Naive B cell (primary cell): ENCODE data around the gene MMP25. TPM values are rescaled to one million over a fixed set of nuclear protein-coding genes. Genes with fewer than 3 reads are reported as not detected.

Experiments
- ATAC-seq, 2 donors: fragments of 150-1000 bp; cut with Tn5 transposase; 2 replicates each; pipeline ENCODE4 v1.10.0; 2021; ENCODE audit warnings: low read depth in 2 of 2, mild to moderate bottlenecking in 2 of 2, moderate library complexity in 2 of 2
- DNase-seq: peaks from one replicate; pipeline ENCODE4 v3.0.0; 2022
- H3K27ac Mint-ChIP-seq, 6 donors: one replicate each; pipeline ENCODE4 v1.8.0; 2020 to 2022; ENCODE audit warnings: mild to moderate bottlenecking in 6 of 6, mixed read lengths in 6 of 6, moderate library complexity in 5 of 6, inconsistent platforms in 2 of 6
- H3K27me3 Mint-ChIP-seq, 3 donors: one replicate each; pipeline ENCODE4 v1.8.0; 2021 to 2022; ENCODE audit warnings: mixed read lengths in 3 of 3, mild to moderate bottlenecking in 1 of 3
- H3K36me3 Mint-ChIP-seq, 2 donors: one replicate each; pipeline ENCODE4 v1.8.0; 2020 to 2022; ENCODE audit warnings: mixed read lengths in 2 of 2, inconsistent platforms in 1 of 2, mild to moderate bottlenecking in 1 of 2
- H3K4me1 Mint-ChIP-seq, 3 donors: one replicate each; pipeline ENCODE4 v1.8.0; 2020 to 2022; ENCODE audit warnings: mixed read lengths in 3 of 3, inconsistent platforms in 1 of 3, mild to moderate bottlenecking in 1 of 3, moderate library complexity in 1 of 3
- H3K4me3 Mint-ChIP-seq, 8 donors: one replicate each; pipeline ENCODE4 v1.8.0; 2020 to 2022; ENCODE audit warnings: mild to moderate bottlenecking in 8 of 8, mixed read lengths in 8 of 8, moderate library complexity in 8 of 8, inconsistent platforms in 2 of 8
- H3K9me3 Mint-ChIP-seq, 7 donors: one replicate each; pipeline ENCODE4 v1.8.0; 2020 to 2022; ENCODE audit warnings: mixed read lengths in 7 of 7, mild to moderate bottlenecking in 5 of 7, inconsistent platforms in 2 of 7, moderate library complexity in 1 of 7
- polyA plus RNA-seq, 6 donors: library from polyadenylated mRNA; unstranded; fragments of 300-500 nt; fragmentation: Illumina TruSeq; gene quantifications; one replicate each; pipeline ENCODE4 v1.2.3, GENCODE V29; 2021; ENCODE audit warnings: low read depth in 6 of 6

The MMP25 gene
- polyA plus RNA-seq, 6 donors from 2014 or later: 0.29 to 0.55 TPM; not detected in 4

DNA sequence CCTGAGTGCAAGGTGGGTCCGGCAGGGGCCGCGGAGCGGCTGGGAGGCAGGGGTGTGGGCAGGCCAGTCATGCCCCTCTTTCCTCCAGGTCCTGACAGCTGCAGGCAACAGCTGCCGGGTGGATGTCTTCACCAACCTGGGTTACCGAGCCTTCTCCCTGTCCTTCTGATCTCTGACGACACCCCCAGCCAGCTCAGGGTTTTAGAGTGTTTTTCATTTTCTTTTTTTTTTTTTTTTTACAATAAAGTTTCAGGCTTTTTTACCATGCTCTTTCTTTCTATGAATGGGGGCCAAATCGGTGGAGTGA lies 18.9 kb upstream of the MMP25 start:
- Mint-ChIP-seq H3K4me1 (peaks cover 33 to 36% (median 36%) of the 10 kb centered on the region in 3 donors), H3K27me3 (peaks cover 18 to 44% (median 41%) of the 10 kb centered on the region in 3 donors), H3K27ac (no peak overlapping the region), H3K36me3 (no peaks in the 10 kb centered on the region), H3K9me3 (no peaks in the 10 kb centered on the region), H3K4me3 (peak overlapping the region in 1 of 8 donors; percentile 8)
- no peak for ATAC-seq
- no peak for DNase-seq

DNA sequence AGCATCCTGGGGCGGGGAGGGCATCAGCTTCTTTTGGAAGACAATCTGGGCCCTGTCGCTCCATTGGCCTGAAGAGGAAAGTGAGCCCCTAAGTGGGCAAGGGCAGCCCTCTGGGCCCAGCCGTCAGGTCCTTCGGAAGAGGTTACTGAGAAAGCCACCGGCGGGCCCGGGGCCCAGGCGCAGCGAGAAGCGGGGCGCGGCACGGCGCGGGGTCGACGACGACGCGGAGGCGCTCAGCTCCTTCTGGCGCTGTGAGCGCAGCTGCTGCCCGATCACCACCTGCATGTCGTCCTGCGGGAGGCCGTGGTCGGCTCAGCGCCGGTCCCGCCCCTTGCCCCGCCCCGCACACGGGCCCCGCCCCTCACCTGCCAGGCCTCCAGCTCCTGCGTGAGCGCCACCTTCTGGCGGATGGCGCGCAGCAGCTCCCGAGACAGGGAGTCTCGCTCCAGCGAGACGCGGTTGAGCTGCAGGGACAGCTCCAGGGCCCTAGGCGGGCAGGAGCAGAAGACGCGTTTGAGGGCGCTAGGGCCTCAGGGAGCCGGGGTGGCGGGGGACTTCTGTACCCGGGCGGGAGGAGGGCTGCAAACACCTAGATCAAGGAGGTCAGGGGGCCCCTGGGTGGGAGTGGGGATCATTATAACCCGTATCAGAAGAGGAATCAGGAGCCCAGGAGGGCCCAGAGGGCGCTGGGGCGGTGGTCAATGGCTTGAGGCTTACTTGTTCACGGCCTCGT lies 18.2 kb upstream of the MMP25 start:
- Mint-ChIP-seq H3K36me3 (no peaks in the 10 kb centered on the region), H3K4me3 (peak overlapping the region in 6 of 8 donors; percentile 40 to 76 (median 53)), H3K9me3 (no peaks in the 10 kb centered on the region), H3K27me3 (peaks cover 25 to 51% (median 48%) of the 10 kb centered on the region in 3 donors), H3K4me1 (peaks cover 26 to 29% (median 29%) of the 10 kb centered on the region in 3 donors), H3K27ac (peak overlapping the region in 4 of 6 donors; percentile 44 to 81 (median 53))
- peak; percentile 22 to 41 for ATAC-seq
- peak; percentile 73 for DNase-seq

DNA sequence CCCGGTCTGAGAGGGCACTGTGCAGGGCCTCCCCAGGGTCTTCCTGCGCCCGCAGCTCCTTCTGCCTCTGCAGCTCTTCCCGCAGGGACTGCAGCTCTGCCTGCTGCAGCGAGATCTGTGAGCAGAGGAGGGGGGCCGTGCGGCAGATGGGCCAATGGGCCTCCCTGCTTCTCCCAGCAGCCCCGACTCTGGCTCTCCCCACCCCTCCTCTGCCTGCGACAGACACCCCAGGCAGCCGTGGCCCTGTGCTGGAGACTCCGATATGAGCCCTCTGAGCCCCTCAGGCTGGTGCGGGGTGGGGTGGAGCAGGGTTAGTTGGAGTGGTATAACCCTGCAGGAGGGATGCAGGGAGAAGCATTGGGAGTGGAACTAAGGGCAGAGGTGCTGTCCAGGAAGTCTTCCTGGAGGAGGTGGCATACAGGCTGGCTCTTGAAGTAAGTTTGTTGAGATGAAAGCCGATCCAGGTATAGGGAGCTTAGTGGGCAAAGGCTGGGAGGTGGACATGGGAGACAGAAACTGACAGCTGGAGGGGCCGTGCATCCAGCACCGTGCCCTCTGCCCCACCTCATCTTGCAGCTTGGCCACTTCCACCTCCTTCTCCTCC lies 17.5 kb upstream of the MMP25 start:
- H3K4me1 Mint-ChIP-seq: peaks cover 24 to 26% (median 24%) of the 10 kb centered on the region in 3 donors
- ATAC-seq (no peak), DNase-seq (no peak)
- H3K9me3 Mint-ChIP-seq: no peaks in the 10 kb centered on the region
- no peaks in the 10 kb centered on the region for H3K36me3 Mint-ChIP-seq
- peak overlapping the region in 1 of 6 donors; percentile 41 for H3K27ac Mint-ChIP-seq
- H3K4me3 Mint-ChIP-seq: peak overlapping the region in 4 of 8 donors; percentile 21 to 61 (median 56)
- H3K27me3 Mint-ChIP-seq: peaks cover 31 to 58% (median 54%) of the 10 kb centered on the region in 3 donors

DNA sequence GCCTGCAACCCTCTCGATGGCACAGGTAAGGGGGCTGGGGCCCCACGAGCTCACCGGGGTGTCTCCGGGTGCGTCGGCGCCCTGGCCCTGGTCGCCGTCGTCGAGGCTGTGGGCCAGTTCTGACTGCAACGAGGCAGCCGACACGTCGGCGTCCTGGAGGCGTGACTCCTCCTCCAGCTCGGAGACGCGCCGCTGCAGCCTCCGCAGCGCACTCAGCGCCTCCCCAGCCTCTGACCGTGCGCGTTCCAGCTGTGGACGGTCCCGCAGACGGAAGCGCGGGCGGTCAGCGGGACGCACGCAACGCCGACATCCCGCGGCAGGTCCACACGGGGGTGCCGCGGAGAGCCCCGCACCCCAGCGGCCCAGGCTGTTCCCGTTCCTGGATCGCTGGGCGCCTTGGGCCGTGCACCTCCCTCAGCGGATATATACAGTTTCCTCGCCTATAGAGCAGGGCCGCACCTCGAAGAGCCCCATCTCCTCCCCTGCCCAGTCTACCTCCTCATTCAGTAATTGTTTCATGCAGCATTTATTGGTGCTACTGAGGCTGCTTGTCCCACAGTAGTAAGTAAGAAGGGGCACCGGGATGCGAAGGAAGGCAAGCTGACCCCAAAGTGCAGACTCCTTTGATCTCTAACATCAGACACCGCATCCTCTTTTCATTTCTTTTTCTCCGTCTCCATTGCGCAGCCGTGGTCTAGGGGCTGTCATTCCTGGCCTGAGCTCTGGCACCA lies 16.7 kb upstream of the MMP25 start:
- Mint-ChIP-seq H3K27me3 (peaks cover 36 to 66% (median 63%) of the 10 kb centered on the region in 3 donors), H3K27ac (peak overlapping the region in 1 of 6 donors; percentile 57), H3K9me3 (no peaks in the 10 kb centered on the region), H3K4me1 (peaks cover 18 to 21% (median 19%) of the 10 kb centered on the region in 3 donors), H3K36me3 (no peaks in the 10 kb centered on the region), H3K4me3 (peak overlapping the region in 3 of 8 donors; percentile 37 to 53 (median 53))
- ATAC-seq (no peak), DNase-seq (no peak)

DNA sequence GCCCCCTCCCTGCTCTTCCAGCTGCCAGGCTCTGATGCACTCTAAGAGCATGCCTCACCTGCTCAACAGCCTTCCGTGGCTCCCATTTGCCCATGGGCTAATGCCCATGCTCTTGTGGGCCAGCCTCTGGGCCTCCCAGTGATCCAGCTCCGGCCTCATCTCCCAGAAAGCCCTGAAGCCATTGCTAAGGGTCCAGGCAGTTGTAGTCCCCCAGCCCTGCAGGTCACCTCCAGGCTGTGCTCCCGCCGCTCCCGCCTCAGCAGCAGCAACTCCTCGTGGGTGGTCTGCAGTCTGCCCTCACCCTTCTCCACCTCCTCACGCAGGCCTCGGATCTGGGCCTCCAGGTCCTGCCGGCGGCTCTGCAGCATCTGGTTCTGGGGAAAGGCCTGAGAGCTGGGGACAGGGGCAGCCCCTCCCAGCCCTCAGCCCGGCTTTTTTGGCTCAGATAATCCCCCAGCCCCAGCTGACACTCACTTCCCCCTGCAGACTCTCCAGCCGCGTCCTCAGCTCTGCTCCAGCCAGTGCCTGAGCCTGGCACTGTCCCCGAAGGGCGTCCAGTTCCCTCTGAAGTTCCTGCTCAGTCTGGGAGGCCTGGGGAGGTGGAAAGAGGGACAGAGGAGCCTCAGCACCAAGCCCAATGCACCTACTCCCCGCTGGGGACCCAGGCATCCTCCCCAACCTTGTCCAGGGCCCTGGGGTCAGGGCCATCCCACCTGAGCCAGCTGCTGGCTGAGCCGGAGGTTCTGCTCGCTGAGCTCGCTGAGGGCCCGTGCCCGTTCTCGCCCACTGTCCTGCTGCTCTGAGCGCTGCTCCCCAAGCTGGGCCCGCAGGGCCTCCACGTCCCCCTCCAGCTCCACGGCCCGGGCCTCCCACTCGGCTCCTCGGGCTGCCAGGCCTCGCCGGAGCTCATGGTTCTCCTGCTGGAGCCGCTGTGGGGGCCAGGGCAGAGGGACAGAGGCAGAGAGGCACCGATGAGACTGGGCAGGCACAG lies 15.8 kb upstream of the MMP25 start:
- Mint-ChIP-seq H3K27me3 (peaks cover 39 to 75% (median 71%) of the 10 kb centered on the region in 3 donors), H3K27ac (peak overlapping the region in 1 of 6 donors; percentile 57)

DNA sequence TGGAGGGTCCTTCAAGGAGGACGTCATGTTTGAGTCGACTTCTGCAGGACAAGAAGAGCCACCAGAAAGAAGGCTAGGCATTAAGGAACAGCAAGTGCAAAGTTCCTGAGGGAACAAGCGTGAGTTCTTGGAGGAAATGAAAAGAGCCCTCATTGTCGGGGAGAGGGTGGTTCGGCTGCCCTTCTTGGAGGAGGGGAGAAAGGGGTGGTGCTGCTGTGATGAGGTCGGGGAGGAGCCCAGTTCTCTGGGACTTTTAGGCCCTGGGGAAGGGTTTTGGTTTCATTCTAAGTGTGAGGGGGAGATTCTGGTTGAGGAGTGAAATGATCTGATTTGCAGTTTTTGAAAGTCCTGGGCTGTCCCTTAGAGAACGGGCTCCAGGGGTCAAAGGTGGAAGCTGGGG lies 13.7 kb upstream of the MMP25 start:
- Mint-ChIP-seq H3K4me1 (peaks cover 25 to 29% (median 28%) of the 10 kb centered on the region in 3 donors), H3K9me3 (no peaks in the 10 kb centered on the region), H3K4me3 (peak overlapping the region in 1 of 8 donors; percentile 25), H3K27me3 (peaks cover 49 to 90% (median 79%) of the 10 kb centered on the region in 3 donors), H3K27ac (no peak overlapping the region), H3K36me3 (no peaks in the 10 kb centered on the region)
- ATAC-seq (no peak), DNase-seq (no peak)

More for the DNA sequence above, 15.8 kb upstream of the MMP25 start:
- Mint-ChIP-seq H3K36me3 (no peaks in the 10 kb centered on the region), H3K9me3 (no peaks in the 10 kb centered on the region), H3K4me3 (peak overlapping the region in 4 of 8 donors; percentile 6 to 61 (median 36)), H3K4me1 (peaks cover 17 to 22% (median 21%) of the 10 kb centered on the region in 3 donors)
- DNase-seq (no peak), ATAC-seq (no peak)

DNA sequence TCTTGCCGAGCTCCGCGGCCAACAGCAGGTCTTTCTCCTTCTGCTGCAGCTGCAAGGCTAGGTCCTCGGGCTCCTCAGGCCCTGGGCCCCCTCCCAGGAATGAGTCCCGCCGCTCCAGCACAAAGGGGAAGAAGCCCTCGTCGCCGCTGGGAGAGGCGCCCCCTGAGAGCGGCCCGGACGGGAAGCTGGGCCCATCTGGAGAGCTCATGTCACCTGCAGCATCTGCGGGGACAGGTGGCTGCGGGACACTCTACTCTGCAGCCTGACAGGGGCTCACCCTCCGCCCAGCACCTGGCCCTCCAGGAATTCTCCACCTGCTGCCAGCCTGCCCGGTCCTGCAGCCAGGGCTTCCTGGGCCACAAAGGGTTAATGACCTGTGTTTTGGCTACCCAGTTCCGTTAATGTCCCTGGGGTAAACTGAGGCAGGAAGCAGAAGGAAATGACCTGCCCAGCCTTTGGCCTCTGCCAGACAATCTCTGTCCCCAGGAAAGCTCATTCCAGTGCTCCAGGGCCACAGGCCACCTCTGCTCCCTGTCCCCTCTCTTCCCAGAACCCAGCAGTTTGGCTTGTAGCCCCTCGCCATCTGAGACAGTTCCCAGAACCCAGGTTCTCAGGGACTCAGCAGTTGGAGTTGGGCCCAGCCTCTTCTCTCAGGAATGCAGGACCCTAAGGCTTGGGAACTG lies 10.9 kb upstream of the MMP25 start:
- H3K27ac Mint-ChIP-seq: peak overlapping the region in 1 of 6 donors; percentile 31

DNA sequence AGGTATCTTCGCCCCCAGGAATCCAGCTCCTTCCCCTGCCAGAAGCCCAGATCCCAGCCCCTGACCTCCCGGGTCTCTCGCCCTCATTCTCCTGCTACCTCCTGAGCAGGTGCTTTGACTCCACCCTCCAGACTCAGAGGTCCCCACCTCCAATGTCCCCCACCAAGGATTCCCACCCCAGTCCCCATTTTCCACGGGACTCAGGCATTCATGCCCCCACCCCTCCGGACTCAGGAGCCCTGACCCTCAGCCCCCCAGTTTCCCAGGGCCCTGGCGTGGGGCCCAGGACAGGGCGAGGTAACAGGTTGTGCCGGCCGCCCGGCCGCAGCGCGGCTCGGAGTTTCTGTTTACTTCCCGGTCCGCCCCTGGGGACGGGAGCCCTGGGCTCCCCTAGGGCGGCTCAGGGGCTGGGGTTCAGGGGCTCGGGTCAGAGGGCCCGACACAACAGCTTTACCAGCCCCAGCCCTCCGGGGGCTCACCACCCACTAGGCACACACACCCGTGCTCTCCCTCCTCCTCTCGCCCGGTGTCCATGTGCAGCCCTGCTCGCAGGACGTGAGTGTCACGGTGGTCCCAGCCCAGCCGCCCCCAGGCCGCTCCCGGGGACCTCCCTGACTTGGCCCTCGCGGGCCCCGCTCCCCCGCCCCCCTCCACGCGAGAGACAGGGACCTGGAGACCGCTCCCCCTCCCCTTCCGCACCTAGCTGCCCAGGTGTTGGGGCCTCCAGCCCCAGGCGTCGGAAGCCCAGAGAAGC lies 10.2 kb upstream of the MMP25 start:
- Mint-ChIP-seq H3K36me3 (no peaks in the 10 kb centered on the region), H3K4me1 (peaks cover 13 to 16% (median 15%) of the 10 kb centered on the region in 3 donors), H3K27ac (peak overlapping the region in 2 of 6 donors; percentile 31 to 44), H3K9me3 (no peaks in the 10 kb centered on the region), H3K4me3 (peak overlapping the region in 5 of 8 donors; percentile 11 to 49 (median 39)), H3K27me3 (peaks cover 61 to 92% (median 82%) of the 10 kb centered on the region in 3 donors)
- DNase-seq (no peak), ATAC-seq (peak in 1 of 2 donors; percentile 13)

More for the DNA sequence above, 10.9 kb upstream of the MMP25 start:
- peaks cover 61 to 92% (median 85%) of the 10 kb centered on the region in 3 donors for H3K27me3 Mint-ChIP-seq
- DNase-seq: no peak
- H3K4me3 Mint-ChIP-seq: peak overlapping the region in 5 of 8 donors; percentile 11 to 49 (median 39)
- H3K9me3 Mint-ChIP-seq: no peaks in the 10 kb centered on the region
- no peak for ATAC-seq
- H3K4me1 Mint-ChIP-seq: peaks cover 13 to 16% (median 15%) of the 10 kb centered on the region in 3 donors
- no peaks in the 10 kb centered on the region for H3K36me3 Mint-ChIP-seq

DNA sequence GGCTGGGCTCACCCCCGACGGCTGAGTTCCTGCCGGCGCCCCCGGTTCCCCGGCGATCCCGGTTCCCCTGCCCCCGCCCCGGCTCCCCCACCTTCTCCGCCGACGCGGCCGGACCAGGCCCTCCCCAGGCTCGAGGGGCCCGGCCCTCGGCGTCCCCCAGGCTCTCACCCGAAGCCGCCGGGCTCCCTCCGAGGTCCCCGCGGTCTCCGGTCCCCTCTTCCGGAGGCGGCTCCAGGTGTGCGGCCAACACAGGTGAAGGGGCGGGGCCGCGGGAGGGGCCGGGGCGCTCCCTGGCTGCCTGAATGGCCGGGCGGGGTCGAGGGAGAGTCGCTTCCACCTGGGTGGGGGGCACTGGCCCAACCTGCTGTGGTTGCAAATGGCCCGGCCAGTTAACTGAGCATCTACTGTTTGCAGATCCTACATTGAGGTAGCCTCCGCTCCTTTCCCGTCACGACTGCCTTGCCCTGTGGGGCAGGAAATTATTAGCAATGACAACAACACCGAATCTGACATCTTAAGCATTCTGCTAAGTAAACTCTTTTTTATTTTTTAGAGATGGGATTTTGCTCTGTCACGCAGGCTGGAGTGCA lies 9.5 kb upstream of the MMP25 start, which contains the start of gene BICDL2:
TSS of gene BICDL2 (minus strand) at position 219 of the 590 bp plus-strand sequence. CDS start 1,448 bp downstream, outside the sequence.
- H3K27me3 Mint-ChIP-seq: peaks cover 56 to 88% (median 75%) of the 10 kb centered on the region in 3 donors
- peaks cover 10 to 16% (median 15%) of the 10 kb centered on the region in 3 donors for H3K4me1 Mint-ChIP-seq
- ATAC-seq (peak in 1 of 2 donors; percentile 2), DNase-seq (no peak)
- peak within 1 kb of the TSS in 3 of 6 donors; percentile 31 to 58 (median 58) for H3K27ac Mint-ChIP-seq
- H3K4me3 Mint-ChIP-seq: peak within 1 kb of the TSS in 7 of 8 donors; percentile 22 to 72 (median 59)
- H3K36me3 Mint-ChIP-seq: no peaks in the 10 kb centered on the region
- H3K9me3 Mint-ChIP-seq: no peaks in the 10 kb centered on the region

DNA sequence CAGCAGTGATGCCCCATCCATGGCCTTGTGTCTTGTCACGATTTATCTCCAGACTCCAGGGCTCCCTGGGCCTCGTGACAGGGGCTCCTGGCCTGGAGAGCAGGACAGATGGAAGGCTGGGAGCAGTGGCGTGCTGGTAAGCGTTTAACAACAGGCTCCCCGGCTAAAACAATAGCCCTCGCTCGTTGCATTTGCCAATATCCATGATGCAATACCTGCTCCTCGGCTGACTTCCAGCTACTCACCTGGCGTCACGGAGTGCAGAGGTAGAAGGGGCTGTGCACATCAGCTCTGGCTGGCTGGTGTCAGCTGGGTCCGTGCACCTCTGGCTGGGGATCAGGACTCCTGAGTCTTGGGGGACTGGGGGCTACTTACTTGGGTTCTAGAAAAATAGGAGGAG lies 8.1 kb upstream of the MMP25 start:
- Mint-ChIP-seq H3K27ac (no peak overlapping the region), H3K9me3 (no peaks in the 10 kb centered on the region), H3K4me1 (peaks cover 10 to 16% (median 15%) of the 10 kb centered on the region in 3 donors), H3K27me3 (peaks cover 46 to 82% (median 61%) of the 10 kb centered on the region in 3 donors), H3K4me3 (peak overlapping the region in 1 of 8 donors; percentile 5), H3K36me3 (no peaks in the 10 kb centered on the region)
- DNase-seq: no peak
- ATAC-seq: no peak

DNA sequence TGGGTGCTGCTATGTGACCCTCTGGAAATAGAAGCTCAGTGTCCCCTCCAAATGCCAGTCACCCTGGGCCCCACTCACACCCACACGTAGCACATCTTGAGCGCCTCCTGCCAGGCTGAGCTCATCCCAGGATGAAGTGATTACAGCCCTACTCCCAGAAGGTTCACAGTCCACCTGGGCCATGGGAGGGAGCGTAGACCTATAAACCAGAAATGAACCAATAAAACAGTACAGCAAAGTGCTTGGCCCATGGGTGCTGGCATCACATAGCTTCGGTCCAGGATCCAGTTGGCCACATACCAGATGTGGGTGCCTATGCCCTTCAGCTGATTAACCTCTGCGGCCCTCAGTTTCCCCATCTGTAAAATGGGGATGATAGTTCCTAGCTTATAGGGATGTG lies 7.5 kb upstream of the MMP25 start:
- Mint-ChIP-seq H3K36me3 (no peaks in the 10 kb centered on the region), H3K4me1 (peaks cover 10 to 16% (median 10%) of the 10 kb centered on the region in 3 donors), H3K27ac (no peak overlapping the region), H3K27me3 (peaks cover 42 to 82% (median 61%) of the 10 kb centered on the region in 3 donors), H3K4me3 (no peak overlapping the region), H3K9me3 (no peaks in the 10 kb centered on the region)
- ATAC-seq: no peak
- no peak for DNase-seq
